Stimulated activated memory B cell treated with anti-CD40 and anti-IgM and Interleukin-4, amounts not matched to agents 10 μg/mL and 1 μg/mL and 100 μg/mL, for 72 hours (primary cell): ENCODE measurements around the gene ATMIN.

ENCODE experiments used
- ATAC-seq: fragments of 150-1000 bp; cut with Tn5 transposase; 2 replicates; pipeline ENCODE4 v1.10.0; 2021
- H3K27ac Mint-ChIP-seq: one replicate; pipeline ENCODE4 v1.8.0; 2022; ENCODE audit warnings: mild to moderate bottlenecking, mixed read lengths
- H3K27me3 Mint-ChIP-seq: one replicate; pipeline ENCODE4 v1.8.0; 2022; ENCODE audit warnings: mixed read lengths
- H3K36me3 Mint-ChIP-seq: one replicate; pipeline ENCODE4 v1.8.0; 2022; ENCODE audit warnings: mixed read lengths
- H3K4me1 Mint-ChIP-seq: one replicate; pipeline ENCODE4 v1.8.0; 2022; ENCODE audit warnings: mixed read lengths
- H3K4me3 Mint-ChIP-seq: one replicate; pipeline ENCODE4 v1.8.0; 2022; ENCODE audit warnings: mild to moderate bottlenecking, moderate library complexity, mixed read lengths
- H3K9me3 Mint-ChIP-seq: one replicate; pipeline ENCODE4 v1.8.0; 2022; ENCODE audit warnings: mixed read lengths

The ATMIN gene

DNA sequence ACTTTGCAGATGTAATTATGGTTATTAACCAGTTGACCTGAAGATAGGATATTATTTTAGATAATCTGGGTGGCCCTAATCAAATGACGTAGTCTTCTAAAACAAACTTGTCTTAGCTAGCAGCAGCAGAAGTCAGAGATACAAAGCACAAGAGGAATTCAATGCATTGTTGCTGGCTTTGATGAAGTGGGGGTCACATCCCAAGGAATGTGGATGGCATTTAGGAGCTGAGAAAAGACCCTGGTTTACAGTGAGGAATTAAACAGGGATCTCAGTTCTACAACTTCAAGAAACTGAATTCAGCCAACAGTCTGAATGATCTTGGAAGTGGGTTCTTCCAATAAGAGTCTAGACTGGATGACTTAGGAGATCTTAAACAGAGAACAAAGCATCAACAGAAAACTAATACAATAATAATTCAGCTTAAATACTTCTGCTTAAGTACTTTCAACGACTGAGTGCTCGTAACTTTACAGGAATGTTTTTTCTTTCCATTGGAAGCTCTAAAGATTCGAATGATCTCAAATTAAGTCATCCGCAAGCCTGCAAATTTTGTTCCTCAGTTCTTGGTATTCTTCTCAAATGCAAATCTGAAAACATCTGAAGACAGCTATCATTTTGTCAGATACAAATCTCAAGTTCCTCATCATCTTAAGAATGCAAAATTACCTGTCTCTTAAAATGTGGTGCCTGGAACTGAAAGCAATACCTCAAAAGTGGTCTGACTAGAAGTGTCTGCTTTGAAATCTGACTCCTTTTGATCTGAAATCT is 38.1 kb downstream of the ATMIN start:
- no peak for ATAC-seq
- H3K9me3 Mint-ChIP-seq = no peaks in the 10 kb centered on the region
- H3K4me1 Mint-ChIP-seq = no peaks in the 10 kb centered on the region
- no peaks in the 10 kb centered on the region for H3K36me3 Mint-ChIP-seq
- H3K4me3 Mint-ChIP-seq = no peak overlapping the region
- H3K27ac Mint-ChIP-seq = no peak overlapping the region
- no peaks in the 10 kb centered on the region for H3K27me3 Mint-ChIP-seq

DNA sequence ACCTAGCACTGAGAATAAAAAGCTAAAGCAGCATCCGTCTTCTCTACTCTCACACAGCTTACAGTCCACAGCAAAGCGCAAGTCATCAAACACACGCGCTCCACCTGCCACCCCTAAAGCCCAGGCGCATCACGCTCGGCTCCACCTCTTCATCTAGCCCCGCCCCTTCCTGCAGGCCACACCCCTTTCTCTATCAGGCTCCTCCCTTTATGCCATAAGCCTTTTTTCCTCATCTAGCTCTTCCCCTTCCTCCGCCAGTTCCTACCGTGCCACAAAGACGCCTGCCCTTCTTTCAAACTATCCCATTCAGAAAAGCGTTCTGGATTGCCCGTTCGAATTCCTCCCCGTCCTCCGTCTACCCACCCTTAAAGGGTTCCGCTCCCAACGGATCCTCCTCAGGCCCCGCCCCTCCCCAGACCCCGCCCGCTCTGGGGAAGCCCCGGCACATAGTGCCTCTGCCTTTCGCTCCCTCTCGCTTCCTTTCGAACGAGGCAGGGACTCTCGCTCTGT is 41.0 kb downstream of the ATMIN start:
- no peak overlapping the region for H3K27ac Mint-ChIP-seq
- peak; percentile 92 for ATAC-seq
- no peaks in the 10 kb centered on the region for H3K36me3 Mint-ChIP-seq
- H3K4me3 Mint-ChIP-seq = no peak overlapping the region
- H3K9me3 Mint-ChIP-seq = no peaks in the 10 kb centered on the region
- no peaks in the 10 kb centered on the region for H3K27me3 Mint-ChIP-seq
- no peaks in the 10 kb centered on the region for H3K4me1 Mint-ChIP-seq

DNA sequence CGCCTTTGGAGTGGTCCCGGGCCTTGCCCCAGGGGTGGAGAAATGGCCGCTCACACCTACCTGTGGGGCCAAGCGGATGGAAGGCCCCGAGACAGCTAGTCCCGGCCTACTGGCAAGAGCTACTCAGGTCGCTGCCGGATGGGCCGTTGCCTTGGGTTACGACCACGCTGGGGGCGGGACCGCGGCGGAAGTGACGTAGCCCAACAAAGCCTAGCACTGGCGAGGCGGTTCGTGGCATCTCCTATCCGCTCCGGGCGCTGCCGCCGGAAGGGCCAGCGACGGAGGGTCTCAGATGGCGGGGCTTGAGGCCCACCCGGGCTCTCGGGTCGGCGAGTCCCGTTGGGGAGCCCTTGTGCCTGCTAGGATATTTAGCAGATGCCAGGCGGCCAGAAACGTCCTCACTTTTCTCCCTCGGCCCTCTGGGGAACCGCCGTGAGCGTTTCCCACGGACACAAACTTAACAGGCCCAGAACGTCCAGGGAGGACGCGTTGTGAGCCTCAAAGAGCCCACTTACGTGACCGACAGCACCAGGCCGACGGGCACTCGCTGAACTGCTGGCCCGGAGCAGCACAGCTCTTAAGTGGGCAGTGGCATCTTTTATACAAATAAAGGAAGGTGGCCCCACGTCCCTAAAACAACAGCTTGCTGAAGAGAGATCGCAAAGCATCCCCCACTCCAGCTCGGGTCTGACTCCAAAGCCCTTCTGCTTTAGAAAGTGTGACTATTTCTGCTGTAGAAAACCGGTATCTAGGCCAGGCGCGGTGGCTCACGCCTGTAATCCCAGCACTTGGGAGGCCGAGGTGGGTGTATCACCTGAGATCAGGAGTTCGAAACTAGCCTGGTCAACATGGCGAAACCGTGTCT is 41.7 kb downstream of the ATMIN start, which contains the start of gene C16orf46:
Gene C16orf46, minus strand, starts transcription at position 163 of the 865 bp plus-strand sequence. CDS start 13,283 bp downstream, outside the sequence.
- H3K36me3 Mint-ChIP-seq = no peaks in the 10 kb centered on the region
- H3K27me3 Mint-ChIP-seq = no peaks in the 10 kb centered on the region
- H3K27ac Mint-ChIP-seq = no peak within 1 kb of the TSS
- H3K9me3 Mint-ChIP-seq = no peaks in the 10 kb centered on the region
- no peaks in the 10 kb centered on the region for H3K4me1 Mint-ChIP-seq
- peak within 1 kb of the TSS; percentile 18 for H3K4me3 Mint-ChIP-seq
- ATAC-seq = peak; percentile 97

DNA sequence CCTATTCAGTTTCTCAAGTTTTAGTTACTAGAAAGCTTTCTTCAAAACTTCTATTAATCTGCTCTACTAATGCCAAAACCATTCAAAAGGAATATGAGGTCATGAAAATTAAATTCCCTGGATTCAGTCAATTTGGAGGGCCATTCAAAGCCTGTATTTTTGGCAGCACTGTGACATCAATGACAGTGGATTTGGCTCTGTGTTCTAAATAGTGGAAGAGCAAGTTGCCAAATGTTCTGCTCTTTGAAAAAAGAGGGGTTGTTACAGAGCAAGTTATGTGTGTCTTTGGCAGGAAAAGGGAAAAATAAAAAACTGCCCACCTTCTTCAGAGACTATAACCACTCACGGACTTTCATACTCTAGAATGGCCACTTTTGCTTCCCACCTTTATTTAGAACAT is 44.6 kb downstream of the ATMIN start:
- Mint-ChIP-seq H3K9me3 (no peaks in the 10 kb centered on the region), H3K27ac (no peak overlapping the region), H3K4me3 (no peak overlapping the region)

DNA sequence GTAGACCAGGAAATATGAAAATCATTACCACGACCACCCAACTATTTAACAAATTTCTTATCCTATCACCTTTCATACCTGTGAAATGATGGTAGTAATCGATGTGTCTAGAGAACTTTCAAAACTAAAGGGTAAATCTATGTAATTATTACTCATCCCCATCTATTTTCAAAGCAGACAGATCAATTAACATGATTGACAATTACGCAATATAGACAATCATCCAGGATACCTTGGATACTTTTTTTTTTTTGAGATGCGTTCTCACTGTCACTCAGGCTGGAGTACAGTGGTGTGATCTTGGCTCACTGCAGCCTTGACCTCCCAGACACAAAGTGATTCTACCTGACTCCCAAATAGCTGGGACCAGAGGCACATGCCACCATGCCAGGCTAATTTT is 45.4 kb downstream of the ATMIN start:
- H3K4me3 Mint-ChIP-seq = no peak overlapping the region
- ATAC-seq = no peak
- H3K9me3 Mint-ChIP-seq = no peaks in the 10 kb centered on the region
- H3K36me3 Mint-ChIP-seq = no peaks in the 10 kb centered on the region
- H3K4me1 Mint-ChIP-seq = no peaks in the 10 kb centered on the region
- no peaks in the 10 kb centered on the region for H3K27me3 Mint-ChIP-seq
- no peak overlapping the region for H3K27ac Mint-ChIP-seq

More for the DNA sequence above, 44.6 kb downstream of the ATMIN start:
- ATAC-seq = no peak
- H3K36me3 Mint-ChIP-seq = no peaks in the 10 kb centered on the region
- H3K4me1 Mint-ChIP-seq = no peaks in the 10 kb centered on the region
- no peaks in the 10 kb centered on the region for H3K27me3 Mint-ChIP-seq

DNA sequence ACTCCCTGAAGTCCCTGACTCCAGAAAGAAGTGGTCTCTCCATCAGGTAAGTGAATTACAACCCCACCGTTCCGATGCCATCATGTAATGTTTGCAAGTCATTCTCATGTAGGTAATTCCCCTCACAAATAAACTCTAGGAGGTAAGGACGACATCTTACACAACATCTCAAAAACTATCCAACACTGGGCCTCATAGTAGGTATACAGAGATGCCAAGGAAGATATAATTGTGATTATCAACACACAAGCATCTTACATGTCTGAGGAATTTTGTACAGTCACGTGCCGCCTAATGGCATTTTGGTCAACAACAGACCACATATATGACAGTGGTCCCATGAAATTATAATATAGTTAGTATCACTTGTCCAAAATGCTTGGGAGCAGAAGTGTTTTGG is 53.2 kb downstream of the ATMIN start:
- no peak for ATAC-seq
- no peaks in the 10 kb centered on the region for H3K27me3 Mint-ChIP-seq
- peaks cover 14% of the 10 kb centered on the region for H3K36me3 Mint-ChIP-seq
- no peaks in the 10 kb centered on the region for H3K9me3 Mint-ChIP-seq
- no peak overlapping the region for H3K4me3 Mint-ChIP-seq
- no peak overlapping the region for H3K27ac Mint-ChIP-seq
- H3K4me1 Mint-ChIP-seq = no peaks in the 10 kb centered on the region

DNA sequence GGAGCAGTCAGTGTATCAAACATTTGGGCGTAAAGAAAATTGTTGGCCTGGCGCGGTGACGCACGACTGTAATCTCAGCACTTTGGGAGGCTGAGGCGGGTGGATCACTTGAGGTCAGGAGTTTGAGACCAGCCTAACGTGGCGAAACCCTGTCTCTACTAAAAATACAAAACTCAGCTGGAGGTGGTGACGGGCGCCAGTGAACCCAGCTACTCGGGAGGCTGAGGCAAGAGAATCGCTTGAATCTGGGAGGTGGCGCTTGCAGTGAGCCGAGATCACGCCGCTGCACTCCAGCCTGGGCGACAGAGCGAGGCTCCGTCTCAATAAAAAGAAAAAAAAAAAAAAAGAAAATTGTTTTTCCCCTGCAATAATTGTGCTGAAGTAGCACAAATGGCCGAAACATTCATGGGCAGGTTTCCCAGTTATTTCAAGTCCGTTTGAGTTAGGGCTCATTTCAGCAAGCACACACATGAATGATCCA is 59.2 kb downstream of the ATMIN start:
- Mint-ChIP-seq H3K4me1 (peaks cover 17% of the 10 kb centered on the region), H3K36me3 (peaks cover 4% of the 10 kb centered on the region), H3K9me3 (peaks cover 3% of the 10 kb centered on the region), H3K27me3 (no peaks in the 10 kb centered on the region), H3K27ac (no peak overlapping the region), H3K4me3 (peak overlapping the region; percentile 71)
- ATAC-seq = no peak

DNA sequence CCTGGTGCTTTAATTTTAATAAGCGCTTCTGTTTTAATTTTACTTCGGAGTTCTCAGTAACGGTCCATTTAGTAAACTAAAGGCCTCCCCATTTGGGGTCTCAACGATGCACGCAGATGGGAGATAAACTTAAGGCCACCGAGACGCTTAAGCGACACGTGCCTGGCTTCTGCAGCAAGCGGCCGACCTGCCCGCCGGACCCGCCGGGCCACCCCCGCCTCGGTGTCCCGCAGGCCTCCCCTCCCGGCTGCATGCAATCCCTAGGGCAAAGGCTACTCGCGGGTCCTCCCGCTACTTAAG is 60.0 kb downstream of the ATMIN start:
- Mint-ChIP-seq H3K9me3 (peaks cover 3% of the 10 kb centered on the region), H3K4me1 (peaks cover 17% of the 10 kb centered on the region), H3K4me3 (peak overlapping the region; percentile 71), H3K27ac (peak overlapping the region; percentile 30), H3K27me3 (no peaks in the 10 kb centered on the region), H3K36me3 (no peaks in the 10 kb centered on the region)
- no peak for ATAC-seq

DNA sequence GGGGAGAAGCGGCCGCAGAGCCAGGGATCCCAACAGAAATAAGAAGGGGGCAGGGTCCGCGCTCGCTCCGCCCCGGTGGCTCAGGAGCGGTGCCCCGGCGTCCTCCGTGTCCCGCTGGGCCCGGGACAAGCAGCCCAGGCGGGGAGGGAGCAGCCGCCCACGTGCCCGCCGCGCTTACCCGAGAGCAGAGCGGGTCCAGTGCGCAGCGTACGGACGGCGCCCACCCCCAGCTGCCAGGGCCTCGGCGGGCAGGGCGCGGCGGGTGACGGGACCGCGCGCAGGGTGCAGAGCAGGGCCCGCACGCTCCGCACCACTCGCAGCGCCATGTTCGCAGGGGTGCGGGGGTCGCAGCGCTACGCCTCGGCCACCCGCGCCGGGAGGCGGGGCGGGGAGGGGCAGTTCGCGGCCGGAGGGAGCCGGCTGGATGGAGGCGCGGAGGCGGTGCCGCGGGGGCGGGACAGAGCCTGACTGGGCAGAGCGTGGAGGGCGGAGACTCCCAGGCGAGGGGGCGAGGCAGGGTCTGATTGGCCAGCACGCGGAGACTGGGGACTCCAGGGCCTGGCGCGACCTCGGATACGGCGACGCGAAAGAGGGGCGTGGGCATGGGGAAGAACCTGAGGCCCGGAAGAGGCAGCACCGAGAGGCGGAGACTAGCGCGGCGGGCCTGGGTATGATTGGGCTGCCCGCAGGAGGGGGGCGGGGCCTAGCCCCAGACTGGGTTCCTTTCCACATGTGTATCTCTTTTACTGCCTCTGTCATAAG is 60.5 kb downstream of the ATMIN start, which contains the start of gene GCSH:
Gene GCSH, minus strand, starts transcription at position 443 of the 762 bp plus-strand sequence. Its CDS starts 117 bp downstream, at position 326.
- Mint-ChIP-seq H3K4me3 (peak within 1 kb of the TSS; percentile 71), H3K36me3 (no peaks in the 10 kb centered on the region), H3K9me3 (peaks cover 3% of the 10 kb centered on the region), H3K4me1 (peaks cover 17% of the 10 kb centered on the region), H3K27me3 (no peaks in the 10 kb centered on the region), H3K27ac (peak within 1 kb of the TSS; percentile 60)
- peak; percentile 100 for ATAC-seq

DNA sequence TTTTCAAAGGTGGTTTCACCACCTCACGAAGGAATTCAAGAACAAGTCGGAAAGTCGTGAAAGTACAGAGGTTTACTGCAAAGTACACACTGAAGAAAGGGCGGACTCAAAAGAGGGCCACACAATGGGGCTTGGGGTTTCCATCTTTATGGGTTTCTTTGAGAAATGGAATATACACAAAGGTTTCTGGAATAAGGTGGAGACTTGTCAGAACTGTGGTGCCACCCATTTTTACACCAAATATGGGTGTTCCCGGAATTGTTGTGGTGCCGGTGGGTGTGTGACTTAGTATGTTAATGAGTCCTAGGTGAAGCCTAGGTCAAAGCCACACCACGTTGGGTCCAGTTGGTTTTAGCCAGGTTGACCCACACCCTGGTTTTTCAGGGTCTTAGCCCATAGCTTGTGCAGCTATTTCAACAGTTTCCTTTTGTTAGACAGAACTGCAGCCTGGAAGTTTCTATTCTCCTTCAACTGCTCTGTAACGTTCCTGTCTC is 61.1 kb downstream of the ATMIN start:
- Mint-ChIP-seq H3K9me3 (peaks cover 3% of the 10 kb centered on the region), H3K4me1 (peaks cover 17% of the 10 kb centered on the region), H3K4me3 (peak overlapping the region; percentile 71), H3K27ac (peak overlapping the region; percentile 60), H3K36me3 (no peaks in the 10 kb centered on the region), H3K27me3 (no peaks in the 10 kb centered on the region)
- ATAC-seq = no peak
